Endometrial microvascular endothelial cells (primary cell): ENCODE results near the gene FBXL17. TPM values are rescaled to one million over a fixed set of nuclear protein-coding genes. Genes with fewer than 3 reads are reported as not detected.

Source experiments
- in situ Hi-C: cut with HindIII; loops from 2 replicates; pipeline ENCODE4 v1.10.0; 2017; ENCODE audit warnings: low sequenced_read_pairs, low pct_unique_long_range_greater_than_20kb; ENCODE audit errors: inconsistent ontology term
- total RNA-seq: library from RNA; depleted of rRNA; stranded (reverse); fragments of >200 nt; gene quantifications from one replicate; pipeline ENCODE4 v1.2.3, GENCODE V29; 2015; ENCODE audit errors: inconsistent ontology term

Gene FBXL17
- total RNA-seq, 1 donor from 2014 or later, result 21.0 TPM

DNA sequence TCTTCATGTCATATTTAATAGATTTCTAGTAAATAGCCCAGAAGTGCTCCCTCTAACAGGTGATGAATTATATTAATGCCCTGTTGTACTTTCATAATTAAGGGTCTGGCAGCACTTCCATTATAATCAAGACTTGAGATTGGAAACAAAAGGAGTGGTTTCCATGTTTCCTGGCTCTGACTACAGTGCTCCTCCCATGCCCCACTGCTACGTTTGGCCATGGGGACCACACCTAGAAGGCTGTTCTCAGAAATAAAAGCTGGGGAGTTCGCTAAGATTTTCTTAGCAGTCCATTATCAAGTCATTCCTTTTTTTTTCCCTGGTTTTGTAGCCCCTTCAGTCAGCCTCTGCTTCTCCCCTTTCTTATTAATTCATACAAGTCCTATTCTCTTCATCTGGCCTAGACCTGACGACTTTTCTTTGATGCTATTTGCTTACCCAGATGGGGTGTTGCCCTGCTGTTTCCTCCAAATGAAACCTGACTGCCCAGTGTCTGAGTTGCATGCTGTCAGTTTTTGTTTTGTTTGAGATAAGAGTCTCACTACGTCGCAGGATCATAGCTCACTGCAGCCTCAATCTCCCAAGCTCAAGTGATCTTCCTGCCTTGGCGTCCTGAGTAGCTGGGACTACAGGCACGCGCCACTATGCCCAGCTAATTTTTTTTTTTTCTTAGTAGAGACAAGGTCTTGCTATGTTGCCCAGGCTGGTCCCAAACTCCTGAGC is 399.0 kb downstream of the FBXL17 start:
- in situ Hi-C loops, result no loop called here

DNA sequence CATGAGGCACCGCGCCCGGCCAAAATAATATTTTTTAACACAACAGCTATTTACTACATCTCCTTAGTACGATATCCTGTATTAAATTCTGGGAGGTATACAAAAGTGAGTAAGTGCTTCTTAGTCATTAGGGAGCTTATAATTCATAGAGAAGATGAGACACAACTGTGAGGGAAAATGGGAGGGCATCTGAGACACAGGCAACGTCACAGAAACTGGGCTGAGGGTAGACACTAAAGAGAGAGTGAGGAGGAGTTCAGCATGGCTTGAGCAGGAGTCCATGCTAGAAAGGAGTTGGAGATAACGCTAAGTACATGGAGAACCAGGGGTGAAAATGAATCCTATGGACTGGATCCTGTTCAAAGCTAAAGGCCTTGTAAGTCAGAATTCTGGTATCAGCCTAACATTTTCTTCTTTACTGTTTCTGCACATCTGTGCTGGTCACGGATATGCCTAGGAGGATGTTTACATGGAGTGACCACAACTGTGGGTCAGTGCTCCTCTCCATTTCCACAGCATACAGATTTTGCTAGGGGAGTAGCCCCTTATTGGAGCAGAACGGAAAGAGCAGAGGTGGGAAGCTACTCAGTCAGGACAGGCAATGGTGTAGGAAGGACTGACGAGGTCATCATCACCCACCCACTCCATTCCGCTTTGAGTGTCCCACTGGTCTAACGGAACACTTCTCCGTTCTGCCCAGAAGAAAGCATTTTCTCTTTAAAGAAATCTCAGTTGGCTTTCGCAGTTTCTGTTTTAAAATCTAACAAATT is 400.8 kb downstream of the FBXL17 start:
- in situ Hi-C loops, result no loop called here

DNA sequence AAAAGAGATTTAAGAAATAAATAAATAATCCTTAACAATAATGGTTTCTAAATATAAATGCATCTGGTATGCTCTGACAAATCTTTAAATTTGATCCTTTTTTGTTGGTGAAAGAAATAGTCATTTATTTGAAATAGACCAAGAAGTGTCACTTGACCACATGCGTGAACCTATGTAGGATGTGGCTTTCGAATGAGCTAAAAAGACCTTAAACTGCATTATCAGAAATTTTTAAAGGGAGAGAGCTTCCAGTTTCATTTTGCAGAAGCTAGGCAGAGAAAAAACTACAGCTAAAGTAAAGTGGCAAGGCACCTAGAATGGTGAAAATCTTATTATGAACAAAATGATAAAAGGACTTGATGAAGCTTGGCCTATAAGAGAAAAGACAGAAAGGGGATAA is 402.0 kb downstream of the FBXL17 start:
- in situ Hi-C loops, result no loop called here

DNA sequence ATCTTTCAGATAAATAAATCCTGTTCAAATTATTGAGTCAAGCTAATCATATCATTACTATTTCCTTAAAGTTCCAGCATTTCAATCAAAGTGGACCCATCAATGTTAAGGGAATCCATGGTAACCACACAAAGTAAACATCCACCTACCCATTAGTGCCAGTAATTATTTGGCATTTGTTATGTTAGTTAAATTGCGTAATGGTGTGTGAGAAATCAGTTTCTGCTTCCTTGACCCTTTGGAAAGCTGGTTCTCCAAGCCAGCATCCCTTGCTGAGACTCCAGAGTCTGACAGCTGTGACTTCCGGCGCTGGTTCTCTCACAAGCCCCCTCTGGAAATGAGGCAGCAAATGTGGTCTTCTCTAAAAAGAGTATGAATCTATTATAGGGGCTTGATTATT is 402.6 kb downstream of the FBXL17 start:
- in situ Hi-C loops, result no loop called here

GRCh38 chr5:107977550-107978071 is 404.3 kb downstream of the FBXL17 start:
- in situ Hi-C loops, result no loop called here

DNA sequence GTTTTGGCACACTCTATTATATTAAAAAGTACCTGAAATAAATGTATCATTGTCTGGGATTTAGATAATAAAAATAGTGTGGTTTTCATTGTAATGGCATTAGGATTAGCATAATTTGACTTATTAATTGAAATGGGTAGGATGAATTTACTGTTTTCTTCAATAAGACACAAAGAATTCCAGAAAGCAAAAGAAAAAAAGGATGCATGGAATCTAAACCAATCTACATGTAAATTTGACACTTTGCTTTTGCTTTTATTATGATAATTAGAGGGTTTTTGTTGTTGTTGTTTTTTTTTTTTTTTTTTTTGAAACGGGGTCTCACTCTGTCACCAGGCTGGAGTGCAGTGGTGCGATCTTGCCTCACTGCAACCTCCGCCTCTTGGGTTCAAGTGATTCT is 406.3 kb downstream of the FBXL17 start:
- in situ Hi-C loops, result no loop called here

GRCh38 chr5:107971846-107972245 is 410.1 kb downstream of the FBXL17 start:
- in situ Hi-C loops, result no loop called here

DNA sequence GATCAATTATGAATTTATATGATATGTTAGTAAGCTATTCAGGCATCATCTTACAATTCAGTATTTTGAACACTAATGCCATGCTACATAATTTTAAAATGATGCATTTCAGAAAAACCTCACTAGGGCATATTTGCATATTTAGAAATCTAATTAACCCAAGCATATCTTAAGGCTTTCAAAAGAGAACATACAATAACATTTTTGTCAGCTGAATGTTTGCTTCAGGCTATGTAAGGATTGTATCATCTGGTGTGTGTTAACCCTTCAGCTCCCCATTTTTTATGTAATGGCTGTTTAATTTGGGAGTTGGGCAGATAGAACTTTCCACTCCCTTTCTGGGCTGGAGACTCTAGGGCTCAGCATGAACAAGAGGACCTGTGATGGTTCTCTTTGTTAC is 412.1 kb downstream of the FBXL17 start:
- in situ Hi-C loops, result no loop called here

- in situ Hi-C loops, result no loop called here
Observed at GRCh38 chr5:107968998-107969397, 412.9 kb downstream of the FBXL17 start.

DNA sequence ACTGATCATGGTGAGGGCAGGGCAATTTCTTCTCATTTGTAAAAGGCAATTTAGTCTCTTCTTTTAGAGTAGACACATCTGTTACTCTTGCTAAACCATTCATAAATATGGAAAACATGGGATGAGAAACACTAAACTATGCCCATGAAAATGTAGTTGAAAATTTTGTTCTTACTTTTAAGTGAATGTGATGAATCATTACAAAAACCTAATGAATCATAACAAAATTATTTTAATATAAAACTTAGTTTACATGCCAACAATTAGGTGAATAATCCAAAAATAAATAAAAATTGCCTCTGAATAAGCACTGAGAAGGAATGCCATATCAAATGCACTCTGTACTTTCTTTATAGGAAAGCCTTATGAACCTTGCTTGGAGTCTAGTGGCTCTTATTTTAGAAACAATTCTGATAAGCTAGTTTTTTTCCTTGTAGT is 413.5 kb downstream of the FBXL17 start:
- in situ Hi-C loops, result no loop called here

GRCh38 chr5:107966201-107966600 is 415.7 kb downstream of the FBXL17 start:
- in situ Hi-C loops, result no loop called here

DNA sequence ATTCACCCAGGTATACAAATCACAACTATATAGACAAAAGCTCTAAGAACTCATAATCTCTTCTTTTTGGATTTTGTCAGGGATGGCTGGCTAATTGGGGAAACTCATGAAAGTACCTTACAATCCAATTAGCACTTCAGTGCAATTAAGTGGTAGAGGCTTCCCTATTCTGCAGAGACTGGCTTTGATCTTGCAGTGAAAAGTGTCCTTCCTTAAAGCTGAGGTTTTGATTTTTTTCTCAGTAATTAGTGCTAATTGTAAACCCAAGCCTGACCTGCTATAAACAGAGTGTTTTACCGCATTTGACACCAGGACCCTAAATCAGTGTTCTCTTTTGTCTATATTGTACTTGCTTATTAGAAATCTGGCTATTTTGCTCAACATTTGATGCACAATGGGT is 417.2 kb downstream of the FBXL17 start:
- in situ Hi-C loops, result no loop called here

DNA sequence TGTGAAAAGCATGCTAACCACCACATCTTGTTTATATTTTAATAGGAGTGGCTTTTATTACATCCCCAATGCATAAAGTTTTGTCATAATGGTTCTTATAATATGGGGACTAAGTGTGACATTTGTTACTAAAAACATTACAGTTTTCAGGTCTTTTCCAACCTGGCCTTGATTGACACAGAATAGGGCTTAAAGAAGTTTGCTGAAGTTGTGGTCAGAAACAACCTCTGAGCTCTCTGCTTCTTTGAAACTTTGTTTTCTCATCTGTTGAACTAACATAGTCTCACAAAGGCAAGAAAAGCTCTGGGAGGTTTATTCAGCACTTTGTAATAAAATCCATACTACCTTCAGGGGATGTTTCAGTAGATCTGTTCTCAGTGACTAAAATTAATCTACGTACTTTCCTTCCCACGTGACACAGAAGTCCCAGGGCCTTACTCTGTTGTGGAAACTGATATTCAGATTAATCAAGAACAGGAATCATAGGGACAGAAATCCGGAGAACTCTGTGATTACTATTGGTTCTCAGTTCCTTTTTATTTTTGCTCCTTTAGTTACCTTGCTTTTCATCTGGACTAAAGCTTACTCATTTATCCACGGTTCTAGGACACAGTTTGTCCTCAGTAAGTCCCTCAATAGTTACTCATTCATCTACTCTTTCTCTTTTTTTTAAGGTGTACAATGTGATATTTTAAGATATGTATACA is 422.2 kb downstream of the FBXL17 start:
- in situ Hi-C loops, result no loop called here

DNA sequence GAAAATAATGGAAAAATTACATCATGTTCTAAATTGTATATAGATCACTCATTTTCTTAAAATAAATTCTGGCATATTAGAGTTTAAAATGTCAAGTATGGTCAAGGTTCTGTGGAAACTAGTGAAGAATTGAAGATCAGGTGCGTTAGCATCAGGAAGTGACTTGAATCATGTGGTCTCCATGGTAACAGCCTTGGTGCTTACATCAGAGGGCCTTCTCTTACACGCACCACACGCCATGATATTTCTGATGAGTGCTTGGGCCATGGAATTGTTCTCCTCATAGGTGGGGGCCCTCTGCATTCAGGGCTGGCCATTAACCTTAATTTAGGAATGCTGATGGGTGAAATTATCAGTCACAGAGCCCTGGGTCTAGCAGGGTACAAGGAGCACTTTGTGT is 423.0 kb downstream of the FBXL17 start:
- in situ Hi-C loops, result no loop called here

GRCh38 chr5:107958432-107958831 is 423.5 kb downstream of the FBXL17 start:
- in situ Hi-C loops, result no loop called here

DNA sequence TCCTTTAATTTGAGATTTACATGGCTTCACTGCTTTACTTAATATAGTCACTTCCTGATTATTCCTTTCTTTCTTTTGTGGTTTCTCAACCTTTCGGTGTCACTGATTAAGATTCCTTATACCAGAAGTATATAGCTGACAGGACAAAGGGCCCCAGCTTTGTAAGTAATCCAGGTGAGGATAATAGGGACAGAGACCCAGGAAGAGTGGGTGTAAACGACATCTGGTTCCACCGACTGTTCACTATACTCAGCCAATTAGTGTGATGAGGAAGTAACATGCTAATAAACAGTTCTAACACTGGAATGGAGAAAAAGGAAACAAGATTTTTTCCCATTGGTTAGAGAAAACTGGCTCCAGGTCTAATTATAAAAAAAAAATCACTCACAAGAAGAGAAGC is 424.8 kb downstream of the FBXL17 start:
- in situ Hi-C loops, result no loop called here

GRCh38 chr5:107955321-107955720 is 426.6 kb downstream of the FBXL17 start:
- in situ Hi-C loops, result no loop called here

DNA sequence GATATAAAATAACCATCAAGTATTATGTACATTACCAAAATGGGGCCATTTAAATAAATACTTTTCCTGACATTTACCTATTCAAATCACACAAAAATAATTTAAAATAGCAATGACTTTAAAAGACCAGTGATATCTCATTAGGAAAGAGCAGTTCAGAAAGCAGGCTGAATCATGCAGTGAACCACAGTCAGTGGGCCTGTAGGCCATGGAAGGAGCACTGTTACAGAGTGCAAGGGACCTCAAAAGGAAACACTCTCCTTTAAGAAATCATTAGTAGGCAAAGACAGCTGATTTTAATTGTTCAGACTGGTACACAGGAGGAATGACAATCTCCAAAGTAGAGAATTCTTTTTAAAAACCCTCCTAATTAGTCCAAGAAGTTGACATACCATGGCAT is 427.6 kb downstream of the FBXL17 start:
- in situ Hi-C loops, result no loop called here

- in situ Hi-C loops, result no loop called here
Observed at GRCh38 chr5:107952450-107952849, 429.4 kb downstream of the FBXL17 start.

DNA sequence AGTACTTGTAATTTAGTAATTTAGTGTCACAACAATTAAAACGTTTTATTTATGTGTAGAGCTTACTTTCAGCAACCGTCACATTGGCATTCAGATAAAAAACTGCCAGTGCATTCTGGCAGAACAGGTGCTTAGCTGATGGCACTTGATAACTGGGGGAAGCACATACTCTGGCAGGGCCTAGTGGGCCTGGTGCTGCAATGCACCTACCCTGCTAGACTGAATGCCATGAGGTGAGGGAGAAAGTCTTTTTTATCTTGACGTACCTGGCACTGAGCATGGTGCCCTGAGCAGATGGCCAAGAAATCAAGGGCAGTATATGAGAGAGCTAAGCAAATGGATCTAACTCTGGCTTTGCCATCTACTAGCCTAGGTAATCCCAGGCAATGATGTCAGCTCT is 430.6 kb downstream of the FBXL17 start:
- in situ Hi-C loops, result no loop called here
